ENCODE data around the gene KYAT1. TPM values are rescaled to one million over a fixed set of nuclear protein-coding genes. Genes with fewer than 3 reads are reported as not detected.

Gene KYAT1
- total and polyA plus RNA-seq, 2 of the 13 experiments (the other 11 are each of a cell fraction or from before 2014, with no cell fraction given) = 9.2 to 46.5 TPM

GRCh38 chr9:128863647-128864046 is 18.1 kb downstream of the KYAT1 start (continued):
- TF ChIP-seq RERE (CRISPR knock-in tag; IDR thresholded peaks at IDR 0.05; ENCODE audit: low read depth) (no peak), ZNF530 (CRISPR knock-in tag; IDR thresholded peaks at IDR 0.05; ENCODE audit: low read depth) (no peak), HOXD1 (CRISPR knock-in tag; IDR thresholded peaks at IDR 0.05) (no peak), ZEB1 (IDR thresholded peaks at IDR 0.05; ENCODE audit: insufficient replicate concordance, low read depth) (no peak), CHD4 (IDR thresholded peaks at IDR 0.05; ENCODE audit: borderline replicate concordance, low read length) (no peak), SMARCC2 (IDR thresholded peaks at IDR 0.05) (no peak), ZNF230 (CRISPR knock-in tag; IDR thresholded peaks at IDR 0.05) (no peak), KLF12 (CRISPR knock-in tag; IDR thresholded peaks at IDR 0.05; ENCODE audit: borderline replicate concordance) (peak; percentile 33; the same call in 1 of the 2 replicates), CCAR2 (optimal IDR thresholded peaks at IDR 0.05; ENCODE audit: low read depth, low read length) (no peak), AGO1 (IDR thresholded peaks at IDR 0.05; ENCODE audit: low read depth, low read length, poor library complexity, severe bottlenecking) (no peak), ZNF800 (CRISPR knock-in tag; IDR thresholded peaks at IDR 0.05) (no peak), ZKSCAN8 (CRISPR knock-in tag; IDR thresholded peaks at IDR 0.05; ENCODE audit: borderline replicate concordance) (no peak), TFE3 (CRISPR knock-in tag; IDR thresholded peaks at IDR 0.05) (no peak; the same call in 1 of the 2 replicates), HHEX (CRISPR knock-in tag; IDR thresholded peaks at IDR 0.05) (no peak), HCFC1 (IDR thresholded peaks at IDR 0.05; ENCODE audit: low read depth, low read length) (no peak), ZBTB25 (CRISPR knock-in tag; IDR thresholded peaks at IDR 0.05) (no peak), SNAPC2 (CRISPR knock-in tag; IDR thresholded peaks at IDR 0.05) (no peak), NPAS2 (CRISPR knock-in tag; IDR thresholded peaks at IDR 0.05; ENCODE audit: borderline replicate concordance) (no peak), TGIF2 (CRISPR knock-in tag; IDR thresholded peaks at IDR 0.05) (peak; percentile 50; the same call in 1 of the 2 replicates), NR3C1 (CRISPR knock-in tag; IDR thresholded peaks at IDR 0.05) (no peak), KAT7 (CRISPR knock-in tag; IDR thresholded peaks at IDR 0.05; ENCODE audit: borderline replicate concordance) (no peak), SKI (IDR thresholded peaks at IDR 0.05; ENCODE audit: partially characterized antibody) (no peak), ZNF367 (CRISPR knock-in tag; IDR thresholded peaks at IDR 0.05; ENCODE audit: borderline replicate concordance) (no peak)
